Limb (tissue), 2 donors: ENCODE measurements around the gene ISOC2.
"Not testable (repeated sequence)": the region's sequence is repeated elsewhere in the genome, so short reads cannot be mapped to it uniquely, and the experiment has no call there.

Experiments used
- DNase-seq, 2 donors: peaks; one replicate each; pipeline ENCODE4 v3.0.0-alpha.2; 2016; ENCODE audit errors: extremely low spot score in 2 of 2

ISOC2 gene

GRCh38 chr19:55410168-55410567, 51.3 kb downstream of the ISOC2 start:
- no peak for DNase-seq

- DNase-seq = not testable (repeated sequence)
Observed at GRCh38 chr19:55409179-55409578, 52.3 kb downstream of the ISOC2 start.

GRCh38 chr19:55408533-55408872, 52.9 kb downstream of the ISOC2 start:
- no peak for DNase-seq

- peak; percentile 98 to 99 for DNase-seq
Observed at GRCh38 chr19:55407800-55408532, 53.5 kb downstream of the ISOC2 start.

GRCh38 chr19:55407550-55407799, 54.0 kb downstream of the ISOC2 start, which contains the start of gene UBE2S:
Gene UBE2S, minus strand, starts transcription at chr19:55407788. Its CDS starts 199 bp downstream, at chr19:55407589.
- DNase-seq = not testable (repeated sequence)

- DNase-seq = no peak
Observed at GRCh38 chr19:55406826-55407549, 54.5 kb downstream of the ISOC2 start.

- no peak for DNase-seq
Observed at GRCh38 chr19:55406091-55406825, 55.2 kb downstream of the ISOC2 start.

GRCh38 chr19:55405638-55406037, 55.8 kb downstream of the ISOC2 start:
- no peak for DNase-seq
